Transverse colon (tissue), 4 donors: Measurements from ENCODE around the gene ATG7. TPM values are rescaled to one million over a fixed set of nuclear protein-coding genes. Genes with fewer than 3 reads are reported as not detected.

Experiments used
- DNase-seq: peaks from one replicate; pipeline ENCODE4 v3.0.0-alpha.2; 2019
- H3K27ac ChIP-seq, 4 donors: fragments of 200-600 bp; sonication (generic); 2 replicates each; pipeline ENCODE4 v1.5.1; 2016 to 2018; ENCODE audit warnings: inconsistent platforms in 4 of 4
- H3K27me3 ChIP-seq: fragments of 200-600 bp; sonication (generic); 2 replicates; pipeline ENCODE4 v1.5.1; 2017; ENCODE audit warnings: inconsistent platforms
- H3K36me3 ChIP-seq, 4 donors: fragments of 200-600 bp; sonication (generic); 2 replicates each; pipeline ENCODE4 v1.5.1; 2017 to 2019; ENCODE audit warnings: inconsistent platforms in 4 of 4
- H3K4me1 ChIP-seq, 4 donors: fragments of 200-600 bp; sonication (generic); 2 replicates each; pipeline ENCODE4 v1.5.1; 2017 to 2020; ENCODE audit warnings: inconsistent platforms in 4 of 4
- H3K4me3 ChIP-seq, 4 donors: fragments of 200-600 bp; sonication (generic); 1 replicate in 1 of 4; 2 replicates in 3 of 4; pipeline versions ENCODE4 v1.5.1 to v1.6.1; 2017 to 2019; ENCODE audit warnings: inconsistent platforms in 4 of 4
- H3K9me3 ChIP-seq, 2 donors: fragments of 200-600 bp; sonication (generic); 2 replicates each; pipeline ENCODE4 v1.5.1; 2017 to 2019; ENCODE audit warnings: inconsistent platforms in 2 of 2
- CTCF ChIP-seq, 5 experiments: fragments of 200-600 bp in 3 of 5; fragments of 450-650 bp in 2 of 5; sonication (generic) in 3 of 5; IDR thresholded peaks; 1 replicate in 2 of 5; 2 replicates in 3 of 5; pipeline ENCODE4 v1.5.1; 2016 to 2017; ENCODE audit warnings: antibody characterized with exemption in 5 of 5, inconsistent platforms in 3 of 5, mild to moderate bottlenecking in 2 of 5, moderate library complexity in 1 of 5
- EP300 ChIP-seq: sonication (generic); formaldehyde crosslinking; IDR thresholded peaks from one replicate; pipeline ENCODE4 v1.6.1; 2017; ENCODE audit warnings: antibody characterized with exemption, low read depth
- POLR2A ChIP-seq: fragments of 450-650 bp; IDR thresholded peaks from one replicate; pipeline ENCODE4 v1.6.1; 2016; ENCODE audit warnings: antibody characterized with exemption, mild to moderate bottlenecking, moderate library complexity
- POLR2AphosphoS5 ChIP-seq, 3 donors: sonication (generic); formaldehyde crosslinking; IDR thresholded peaks; one replicate each; pipeline ENCODE4 v1.6.1; 2016; ENCODE audit warnings: antibody characterized with exemption in 3 of 3
- WGBS, 2 donors: methylation state at CpG; one replicate each; pipeline ENCODE4 v1.1.5; 2018; ENCODE audit warnings: low coverage in 1 of 2; 5-methylcytosine and 5-hydroxymethylcytosine counted together
- in situ Hi-C, 4 donors: fragments of 200-750 bp; cut with MboI; loops; one replicate each; pipeline versions ENCODE4 v1.15.0 to v1.15.1; 2017; ENCODE audit warnings: low sequenced_read_pairs in 3 of 4, low pct_ligation_motif_present in 1 of 4, low pct_unique_long_range_greater_than_20kb in 1 of 4
- intact Hi-C: fragments of 100-400 bp; cut with DNase I; formaldehyde crosslinking; loops from one replicate; pipeline ENCODE4 v1.15.1; 2023; ENCODE audit warnings: low total_unique reads
- total RNA-seq, 4 donors: library from RNA; depleted of rRNA; stranded (reverse); fragments of >200 nt; gene quantifications; one replicate each; pipeline ENCODE4 v1.1.0, GENCODE V29; 2016

Gene ATG7
- total RNA-seq, 4 donors from 2014 or later, result 44.5 to 122 (median 75.0) TPM

- Histone ChIP-seq H3K4me3 (no peak overlapping the region), H3K4me1 (no peaks in the 10 kb centered on the region), H3K36me3 (no peaks in the 10 kb centered on the region), H3K27ac (no peak overlapping the region), H3K27me3 (no peaks in the 10 kb centered on the region), H3K9me3 (no peaks in the 10 kb centered on the region)
- no peak for DNase-seq
- in situ Hi-C loops (no loop called here), intact Hi-C loops (no loop called here)
- TF ChIP-seq POLR2AphosphoS5 (IDR thresholded peaks at IDR 0.05) (no peak), EP300 (no peak), POLR2A (no peak), CTCF (IDR thresholded peaks at IDR 0.05) (no peak)
- WGBS, 2 donors, result 73 to 86% methylated on average over 2 of the region's 2 CpGs
Measured at GRCh38 chr3:11445883-11446282, 173.7 kb downstream of the ATG7 start.

GRCh38 chr3:11447584-11448200 is 175.5 kb downstream of the ATG7 start:
- Histone ChIP-seq H3K4me3 (no peak overlapping the region), H3K4me1 (no peaks in the 10 kb centered on the region), H3K27me3 (no peaks in the 10 kb centered on the region), H3K36me3 (no peaks in the 10 kb centered on the region), H3K27ac (no peak overlapping the region), H3K9me3 (no peaks in the 10 kb centered on the region)
- no peak for TF ChIP-seq POLR2A
- TF ChIP-seq EP300, result no peak
- TF ChIP-seq CTCF (IDR thresholded peaks at IDR 0.05), result no peak
- 33 to 84% methylated on average over 1 to 2 of the region's 2 CpGs for WGBS, 2 donors
- in situ Hi-C loops, result no loop called here
- intact Hi-C loops, result no loop called here
- DNase-seq, result no peak

GRCh38 chr3:11450015-11450414 is 177.8 kb downstream of the ATG7 start:
- no peak for DNase-seq
- H3K27ac ChIP-seq, result no peak overlapping the region
- WGBS, 2 donors, result 95% methylated on average over 2 of the region's 2 CpGs
- H3K4me3 ChIP-seq, result no peak overlapping the region
- in situ Hi-C loops, result no loop called here
- no peaks in the 10 kb centered on the region for H3K9me3 ChIP-seq
- H3K27me3 ChIP-seq, result no peaks in the 10 kb centered on the region
- H3K36me3 ChIP-seq, result no peaks in the 10 kb centered on the region
- TF ChIP-seq POLR2A, result no peak
- TF ChIP-seq POLR2AphosphoS5 (IDR thresholded peaks at IDR 0.05), result no peak
- no peak for TF ChIP-seq CTCF (IDR thresholded peaks at IDR 0.05)
- TF ChIP-seq EP300, result no peak
- peaks cover 0 to 5% (median 0%) of the 10 kb centered on the region in 4 donors for H3K4me1 ChIP-seq
- intact Hi-C loops, result no loop called here

GRCh38 chr3:11452312-11452711 is 180.1 kb downstream of the ATG7 start:
- no peak for DNase-seq
- in situ Hi-C loops, result no loop called here
- no peaks in the 10 kb centered on the region for H3K36me3 ChIP-seq
- no peak overlapping the region for H3K27ac ChIP-seq
- WGBS, 2 donors, result 88 to 98% methylated on average over 2 to 5 of the region's 5 CpGs
- no peak overlapping the region for H3K4me3 ChIP-seq
- no peaks in the 10 kb centered on the region for H3K27me3 ChIP-seq
- intact Hi-C loops, result no loop called here
- no peak for TF ChIP-seq POLR2AphosphoS5 (IDR thresholded peaks at IDR 0.05)
- no peak for TF ChIP-seq EP300
- no peak for TF ChIP-seq CTCF (IDR thresholded peaks at IDR 0.05)
- no peak for TF ChIP-seq POLR2A
- H3K4me1 ChIP-seq, result peaks cover 0 to 5% (median 0%) of the 10 kb centered on the region in 4 donors
- H3K9me3 ChIP-seq, result no peaks in the 10 kb centered on the region
